DOHH2 (cell line): ENCODE results near the gene OAS2.

Experiments
- H3F3A ChIP-seq: fragments of 200-600 bp; sonication (generic), shearing (Covaris generic); 2 replicates; pipeline ENCODE4 v1.6.0; 2016; ENCODE audit warnings: antibody characterized with exemption, mild to moderate bottlenecking; ENCODE audit not compliant: control insufficient read depth, insufficient read depth
- H3K27ac ChIP-seq: fragments of 200-600 bp; sonication (generic); 2 replicates; pipeline ENCODE4 v1.5.1; 2014; ENCODE audit warnings: low read depth, mild to moderate bottlenecking, low read length, moderate library complexity
- H3K27me3 ChIP-seq: fragments of 200-600 bp; sonication (generic); 2 replicates; pipeline ENCODE4 v1.6.1; 2014; ENCODE audit warnings: mild to moderate bottlenecking, low read length, mixed read lengths; ENCODE audit not compliant: control insufficient read depth
- H3K36me3 ChIP-seq: fragments of 200-600 bp; sonication (generic); 2 replicates; pipeline ENCODE4 v1.6.1; 2014; ENCODE audit warnings: mild to moderate bottlenecking, low read length, moderate library complexity, mixed read lengths; ENCODE audit not compliant: control insufficient read depth
- H3K4me1 ChIP-seq: fragments of 200-600 bp; sonication (generic); 2 replicates; pipeline ENCODE4 v1.6.1; 2014; ENCODE audit warnings: mild to moderate bottlenecking, low read length, mixed read lengths; ENCODE audit not compliant: control insufficient read depth
- H3K4me2 ChIP-seq: fragments of 200-600 bp; sonication (generic); 2 replicates; pipeline ENCODE4 v1.6.0; 2014; ENCODE audit warnings: mild to moderate bottlenecking, low read length, moderate library complexity
- H3K4me3 ChIP-seq: fragments of 200-600 bp; sonication (generic); 2 replicates; pipeline ENCODE4 v1.5.1; 2014; ENCODE audit warnings: mild to moderate bottlenecking, low read length, mixed read lengths
- H3K79me2 ChIP-seq: fragments of 200-600 bp; sonication (generic); 2 replicates; pipeline ENCODE4 v1.6.1; 2014; ENCODE audit warnings: mild to moderate bottlenecking, low read length, mixed read lengths; ENCODE audit not compliant: control insufficient read depth
- H3K9me2 ChIP-seq: fragments of 200-600 bp; sonication (generic); replicated peaks from 2 replicates; pipeline ENCODE4 v1.6.1; 2014; ENCODE audit warnings: mild to moderate bottlenecking, low read length, mixed read lengths; ENCODE audit not compliant: control insufficient read depth
- H3K9me3 ChIP-seq: fragments of 200-600 bp; sonication (generic); 2 replicates; pipeline ENCODE4 v1.6.1; 2014; ENCODE audit warnings: antibody characterized with exemption, low read length, mixed read lengths; ENCODE audit not compliant: control insufficient read depth, insufficient read depth
- H4K20me1 ChIP-seq: fragments of 200-600 bp; sonication (generic); 2 replicates; pipeline ENCODE4 v1.6.0; 2014; ENCODE audit warnings: low read depth, mild to moderate bottlenecking, antibody characterized with exemption, low read length, moderate library complexity; ENCODE audit not compliant: control insufficient read depth, insufficient read depth
- EZH2phosphoT487 ChIP-seq: fragments of 200-600 bp; sonication (generic); IDR thresholded peaks from 2 replicates; pipeline ENCODE4 v1.6.1; 2017; ENCODE audit warnings: borderline replicate concordance, mild to moderate bottlenecking, antibody characterized with exemption, low read length, moderate library complexity, mixed read lengths
- TF ChIP-seq, protein P1 (sequence below): fragments of 200-600 bp; sonication (generic); IDR thresholded peaks from one replicate; pipeline ENCODE4 v1.5.1; 2014; ENCODE audit warnings: antibody characterized with exemption, mild to moderate bottlenecking, low read depth, low read length; ENCODE audit not compliant: poor library complexity, severe bottlenecking

OAS2 gene

DNA sequence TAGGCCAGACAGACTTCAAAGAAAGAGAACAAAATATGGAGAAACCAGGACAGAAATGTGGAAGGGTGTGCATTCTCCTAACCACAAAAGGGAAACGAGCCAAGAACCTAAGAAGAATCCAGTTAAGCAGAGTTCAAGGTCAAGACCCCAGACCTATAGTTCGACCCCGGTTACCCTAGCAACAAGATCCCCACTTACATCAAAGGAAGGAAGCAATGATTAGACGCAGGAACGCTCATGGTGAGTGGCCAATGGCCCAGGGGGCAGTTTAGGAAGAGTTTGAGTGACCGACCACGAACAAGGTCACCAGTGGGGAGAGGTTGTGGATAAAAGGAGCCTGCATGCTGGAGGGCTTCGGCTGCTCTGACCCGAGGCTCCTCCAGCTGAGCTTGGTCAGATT lies 36.2 kb downstream of the OAS2 start:
- no peaks in the 10 kb centered on the region for H3K4me1 ChIP-seq
- H3K27me3 ChIP-seq, result no peaks in the 10 kb centered on the region
- H3K4me2 ChIP-seq, result no peak overlapping the region
- H3F3A ChIP-seq, result no peaks in the 10 kb centered on the region
- no peak overlapping the region for H3K4me3 ChIP-seq
- no peaks in the 10 kb centered on the region for H4K20me1 ChIP-seq
- no peaks in the 10 kb centered on the region for H3K79me2 ChIP-seq
- no peaks in the 10 kb centered on the region for H3K36me3 ChIP-seq
- H3K9me3 ChIP-seq, result peaks cover 7% of the 10 kb centered on the region; the same call in 1 of the 2 replicates
- no peak overlapping the region for H3K27ac ChIP-seq
- TF ChIP-seq, protein P1, sequence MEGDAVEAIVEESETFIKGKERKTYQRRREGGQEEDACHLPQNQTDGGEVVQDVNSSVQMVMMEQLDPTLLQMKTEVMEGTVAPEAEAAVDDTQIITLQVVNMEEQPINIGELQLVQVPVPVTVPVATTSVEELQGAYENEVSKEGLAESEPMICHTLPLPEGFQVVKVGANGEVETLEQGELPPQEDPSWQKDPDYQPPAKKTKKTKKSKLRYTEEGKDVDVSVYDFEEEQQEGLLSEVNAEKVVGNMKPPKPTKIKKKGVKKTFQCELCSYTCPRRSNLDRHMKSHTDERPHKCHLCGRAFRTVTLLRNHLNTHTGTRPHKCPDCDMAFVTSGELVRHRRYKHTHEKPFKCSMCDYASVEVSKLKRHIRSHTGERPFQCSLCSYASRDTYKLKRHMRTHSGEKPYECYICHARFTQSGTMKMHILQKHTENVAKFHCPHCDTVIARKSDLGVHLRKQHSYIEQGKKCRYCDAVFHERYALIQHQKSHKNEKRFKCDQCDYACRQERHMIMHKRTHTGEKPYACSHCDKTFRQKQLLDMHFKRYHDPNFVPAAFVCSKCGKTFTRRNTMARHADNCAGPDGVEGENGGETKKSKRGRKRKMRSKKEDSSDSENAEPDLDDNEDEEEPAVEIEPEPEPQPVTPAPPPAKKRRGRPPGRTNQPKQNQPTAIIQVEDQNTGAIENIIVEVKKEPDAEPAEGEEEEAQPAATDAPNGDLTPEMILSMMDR, result no peak
- no peak for TF ChIP-seq EZH2phosphoT487
- H3K9me2 ChIP-seq, result no peaks in the 10 kb centered on the region

DNA sequence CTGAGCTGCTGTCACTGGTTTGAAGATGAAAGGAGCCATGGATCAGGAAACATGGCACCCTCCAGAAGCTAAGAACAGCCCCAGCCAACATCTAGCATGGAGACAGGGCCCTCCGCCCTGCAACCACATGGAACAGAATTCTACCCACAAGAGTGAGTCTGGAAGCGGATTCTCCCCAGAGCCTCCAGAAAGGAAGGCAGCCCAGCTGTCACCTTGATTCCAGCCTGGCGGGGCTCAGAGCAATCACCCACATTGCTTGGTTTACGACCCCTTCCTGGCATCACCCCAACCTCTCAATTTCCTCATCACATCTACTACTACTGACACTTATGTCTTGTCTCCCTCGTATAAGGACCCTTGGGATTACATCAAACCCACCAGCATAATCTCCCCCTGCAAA lies 38.5 kb downstream of the OAS2 start:
- H3K4me1 ChIP-seq, result no peaks in the 10 kb centered on the region
- no peaks in the 10 kb centered on the region for H3K9me2 ChIP-seq
- H3K27me3 ChIP-seq, result no peaks in the 10 kb centered on the region
- H4K20me1 ChIP-seq, result no peaks in the 10 kb centered on the region
- H3K36me3 ChIP-seq, result no peaks in the 10 kb centered on the region
- H3K27ac ChIP-seq, result no peak overlapping the region
- H3K4me3 ChIP-seq, result no peak overlapping the region
- TF ChIP-seq EZH2phosphoT487, result no peak
- TF ChIP-seq, protein P1, result no peak
- H3K9me3 ChIP-seq, result no peaks in the 10 kb centered on the region
- H3K4me2 ChIP-seq, result no peak overlapping the region
- H3K79me2 ChIP-seq, result no peaks in the 10 kb centered on the region
- no peaks in the 10 kb centered on the region for H3F3A ChIP-seq

DNA sequence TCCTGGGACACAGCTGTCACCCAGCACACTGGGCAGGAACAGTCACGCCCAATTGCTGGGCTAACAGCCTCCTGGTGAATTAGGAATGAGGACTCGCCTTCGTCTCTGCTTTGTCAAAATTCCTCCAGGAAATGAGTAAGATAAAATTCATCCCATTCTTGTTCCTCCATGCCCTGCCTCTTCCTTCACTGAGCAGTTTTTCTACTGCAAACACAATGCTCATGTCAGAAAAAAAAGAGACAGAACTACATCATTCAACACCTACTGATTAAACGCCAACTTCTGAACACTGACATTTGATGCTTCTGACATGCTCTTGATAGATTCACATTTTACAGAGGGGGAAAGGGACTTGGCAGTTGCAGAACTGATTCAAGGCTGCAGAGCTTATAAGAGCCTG lies 40.7 kb downstream of the OAS2 start:
- no peak for TF ChIP-seq EZH2phosphoT487
- TF ChIP-seq, protein P1, result no peak
- no peaks in the 10 kb centered on the region for H3K27me3 ChIP-seq
- no peaks in the 10 kb centered on the region for H3F3A ChIP-seq
- no peak overlapping the region for H3K4me2 ChIP-seq
- no peaks in the 10 kb centered on the region for H3K36me3 ChIP-seq
- no peaks in the 10 kb centered on the region for H3K4me1 ChIP-seq
- no peak overlapping the region for H3K4me3 ChIP-seq
- no peaks in the 10 kb centered on the region for H4K20me1 ChIP-seq
- H3K9me3 ChIP-seq, result no peaks in the 10 kb centered on the region
- no peak overlapping the region for H3K27ac ChIP-seq
- H3K79me2 ChIP-seq, result no peaks in the 10 kb centered on the region
- H3K9me2 ChIP-seq, result no peaks in the 10 kb centered on the region

DNA sequence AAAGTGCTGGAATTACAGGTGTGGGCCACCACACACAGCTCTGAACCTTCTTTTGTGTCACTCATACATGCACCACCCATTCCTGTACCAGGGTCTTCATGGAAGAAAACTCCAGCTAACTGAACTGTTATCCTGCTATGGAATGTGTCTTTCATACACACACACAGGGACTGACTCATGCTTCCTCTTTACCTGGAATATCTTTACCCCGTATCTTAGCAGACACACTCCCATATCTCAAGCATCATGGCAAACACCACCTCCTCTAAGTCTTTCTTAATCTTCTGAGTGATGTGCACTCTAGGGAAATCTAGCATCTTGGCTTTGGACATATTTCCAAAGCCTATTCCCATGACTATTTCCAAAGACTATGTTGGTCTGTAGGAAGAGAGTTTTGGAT lies 43.2 kb downstream of the OAS2 start:
- Histone ChIP-seq H3K27ac (no peak overlapping the region), H3K27me3 (no peaks in the 10 kb centered on the region), H3K9me3 (no peaks in the 10 kb centered on the region), H3K4me1 (peaks cover 8% of the 10 kb centered on the region), H3K36me3 (no peaks in the 10 kb centered on the region), H4K20me1 (no peaks in the 10 kb centered on the region), H3K9me2 (no peaks in the 10 kb centered on the region), H3K4me2 (no peak overlapping the region), H3F3A (no peaks in the 10 kb centered on the region), H3K79me2 (no peaks in the 10 kb centered on the region), H3K4me3 (no peak overlapping the region)
- no peak for TF ChIP-seq EZH2phosphoT487
- TF ChIP-seq, protein P1, result no peak
